Myocyte (in vitro differentiated cells): Measurements from ENCODE around the gene MPV17. TPM values are rescaled to one million over a fixed set of nuclear protein-coding genes. Genes with fewer than 3 reads are reported as not detected.
"Not testable (repeated sequence)": the region's sequence is repeated elsewhere in the genome, so short reads cannot be mapped to it uniquely, and the experiment has no call there.

Source experiments
- DNase-seq: peaks from one replicate; pipeline ENCODE4 v3.0.0-alpha.2; 2012; ENCODE audit warnings: low read depth
- polyA plus RNA-seq: library from polyadenylated mRNA; unstranded; fragments of >200 nt; gene quantifications from one replicate; pipeline ENCODE4 v1.2.1, GENCODE V29; 2012; ENCODE audit warnings: missing spikeins
- total RNA-seq: library from RNA; depleted of rRNA; stranded (reverse); fragments of >200 nt; gene quantifications from 2 replicates; pipeline ENCODE4 v1.2.3, GENCODE V29; 2014

MPV17 gene
- total RNA-seq: 108 TPM in 2 replicates
- polyA plus RNA-seq: 131 TPM

GRCh38 chr2:27322766-27323595 lies at the start of gene MPV17:
TSS of gene MPV17 (minus strand) at chr2:27323097. CDS start at chr2:27322517, 580 bp downstream.
- DNase-seq: peak; percentile 93

- DNase-seq: peak; percentile 54
Measured at GRCh38 chr2:27370816-27371620, 48.1 kb upstream of the MPV17 start.

GRCh38 chr2:27370026-27370815 lies 47.3 kb upstream of the MPV17 start, which contains the start of the genes EIF2B4 and SNX17:
TSS of gene EIF2B4 (minus strand) at chr2:27370338. CDS start at chr2:27370314, 24 bp downstream.
TSS of gene SNX17 (plus strand) at chr2:27370616. CDS start at chr2:27370744, 128 bp downstream.
- DNase-seq: peak; percentile 100

- no peak for DNase-seq
Measured at GRCh38 chr2:27369471-27370025, 46.7 kb upstream of the MPV17 start.

GRCh38 chr2:27363933-27364332 lies 41.0 kb upstream of the MPV17 start:
- DNase-seq: no peak

GRCh38 chr2:27362678-27363420 lies 40.0 kb upstream of the MPV17 start:
- DNase-seq: no peak

- peak; percentile 97 for DNase-seq
Measured at GRCh38 chr2:27356382-27357181, 33.7 kb upstream of the MPV17 start, which contains the start of gene GTF3C2. TSS of gene GTF3C2 (minus strand) at chr2:27356764. CDS start at chr2:27343554, 13,210 bp downstream.

- peak; percentile 60 for DNase-seq
Measured at GRCh38 chr2:27356056-27356381, 33.1 kb upstream of the MPV17 start.

GRCh38 chr2:27354597-27354927 lies 31.7 kb upstream of the MPV17 start:
- DNase-seq: no peak

- peak; percentile 56 for DNase-seq
Measured at GRCh38 chr2:27353762-27354596, 31.1 kb upstream of the MPV17 start.

GRCh38 chr2:27353386-27353761 lies 30.5 kb upstream of the MPV17 start:
- not testable (repeated sequence) for DNase-seq

- DNase-seq: no peak
Measured at GRCh38 chr2:27351802-27352598, 29.1 kb upstream of the MPV17 start.

- no peak for DNase-seq
Measured at GRCh38 chr2:27350106-27350693, 27.3 kb upstream of the MPV17 start.

- no peak for DNase-seq
Measured at GRCh38 chr2:27347641-27348040, 24.7 kb upstream of the MPV17 start.

GRCh38 chr2:27336173-27336572 lies 13.3 kb upstream of the MPV17 start:
- no peak for DNase-seq

GRCh38 chr2:27335311-27335710 lies 12.4 kb upstream of the MPV17 start:
- DNase-seq: no peak

GRCh38 chr2:27324720-27325119 lies 1.8 kb upstream of the MPV17 start:
- no peak for DNase-seq
